GM23338 (cell line): ENCODE measurements around the gene C12orf43. TPM values are rescaled to one million over a fixed set of nuclear protein-coding genes. Genes with fewer than 3 reads are reported as not detected.

Experiments
- ATAC-seq: fragments of 200-7000 bp; cut with Tn5 transposase; 3 replicates; pipeline ENCODE4 v1.9.1; 2020
- DNase-seq: peaks from one replicate; pipeline ENCODE4 v3.0.0-alpha.2; 2015; ENCODE audit warnings: low spot score
- H2AFZ ChIP-seq: fragments of 200-600 bp; sonication (generic); 2 replicates; pipeline ENCODE4 v1.8.0; 2016; ENCODE audit warnings: antibody characterized with exemption, mild to moderate bottlenecking, moderate library complexity
- H3F3A ChIP-seq: fragments of 200-600 bp; sonication (generic); replicated peaks from 2 replicates; pipeline ENCODE4 v1.8.0; 2017; ENCODE audit warnings: antibody characterized with exemption, mixed run types, low read depth
- H3K27ac ChIP-seq: fragments of 200-600 bp; sonication (generic); 2 replicates; pipeline ENCODE4 v1.6.1; 2016; ENCODE audit warnings: low read depth
- H3K27me3 ChIP-seq: fragments of 200-600 bp; sonication (generic); 2 replicates; pipeline ENCODE4 v1.8.0; 2016; ENCODE audit warnings: mild to moderate bottlenecking, mixed run types, moderate library complexity; ENCODE audit not compliant: insufficient read depth
- H3K36me3 ChIP-seq: fragments of 200-600 bp; sonication (generic); 2 replicates; pipeline ENCODE4 v1.8.0; 2016; ENCODE audit warnings: mild to moderate bottlenecking; ENCODE audit not compliant: insufficient read depth
- H3K4me1 ChIP-seq: fragments of 200-600 bp; sonication (generic); 2 replicates; pipeline ENCODE4 v1.8.0; 2016; ENCODE audit warnings: mild to moderate bottlenecking, moderate library complexity; ENCODE audit not compliant: insufficient read depth
- H3K4me2 ChIP-seq: fragments of 200-600 bp; sonication (generic); 2 replicates; pipeline ENCODE4 v1.7.1; 2017; ENCODE audit warnings: mixed run types
- H3K4me3 ChIP-seq: fragments of 200-600 bp; sonication (generic); 2 replicates; pipeline ENCODE4 v1.6.1; 2016; ENCODE audit warnings: mixed run types
- H3K79me2 ChIP-seq: fragments of 200-600 bp; sonication (generic); replicated peaks from 2 replicates; pipeline ENCODE4 v1.8.0; 2017; ENCODE audit warnings: mild to moderate bottlenecking; ENCODE audit not compliant: insufficient read depth
- H3K9me2 ChIP-seq: fragments of 200-600 bp; sonication (generic); 2 replicates; pipeline ENCODE4 v1.8.0; 2017; ENCODE audit not compliant: insufficient read depth
- H4K20me1 ChIP-seq: fragments of 200-600 bp; sonication (generic); replicated peaks from 2 replicates; pipeline ENCODE4 v1.8.0; 2017; ENCODE audit warnings: mild to moderate bottlenecking; ENCODE audit not compliant: insufficient read depth
- H3K27ac Mint-ChIP-seq: 2 replicates; pipeline ENCODE4 v1.8.0; 2020; ENCODE audit warnings: inconsistent platforms, mild to moderate bottlenecking, moderate library complexity, mixed read lengths
- H3K27me3 Mint-ChIP-seq: 3 replicates; pipeline ENCODE4 v1.8.0; 2022; ENCODE audit warnings: low read depth, mild to moderate bottlenecking, moderate library complexity, mixed read lengths, inconsistent platforms; ENCODE audit not compliant: insufficient read depth, poor library complexity
- H3K36me3 Mint-ChIP-seq: 3 replicates; pipeline ENCODE4 v1.8.0; 2021; ENCODE audit warnings: low read depth, mild to moderate bottlenecking, inconsistent platforms, moderate library complexity, mixed read lengths
- H3K4me1 Mint-ChIP-seq: 3 replicates; pipeline ENCODE4 v1.8.0; 2020; ENCODE audit warnings: mild to moderate bottlenecking, inconsistent platforms, mixed read lengths
- H3K4me3 Mint-ChIP-seq: 3 replicates; pipeline ENCODE4 v1.8.0; 2021; ENCODE audit warnings: moderate library complexity, mild to moderate bottlenecking, inconsistent platforms, mixed read lengths
- H3K9me3 Mint-ChIP-seq: 3 replicates; pipeline ENCODE4 v1.8.0; 2020; ENCODE audit warnings: moderate library complexity, mild to moderate bottlenecking, inconsistent platforms, mixed read lengths
- CREB1 ChIP-seq: fragments of 250-450 bp; sonication (Bioruptor Pico); IDR thresholded peaks from 2 replicates; pipeline ENCODE4 v1.5.0; 2020; ENCODE audit warnings: low read depth, mild to moderate bottlenecking, moderate library complexity
- ETS1 ChIP-seq: IDR thresholded peaks from 2 replicates; pipeline ENCODE4 v1.6.1; 2016; ENCODE audit warnings: antibody characterized with exemption
- EZH2 ChIP-seq: fragments of 200-600 bp; sonication (generic); IDR thresholded peaks from one replicate; pipeline ENCODE4 v1.8.0; 2017; ENCODE audit warnings: antibody characterized with exemption, mild to moderate bottlenecking, low read depth; ENCODE audit not compliant: unreplicated experiment
- EZH2phosphoT487 ChIP-seq: fragments of 200-600 bp; sonication (generic); IDR thresholded peaks from one replicate; pipeline ENCODE4 v1.8.1; 2018; ENCODE audit warnings: antibody characterized with exemption; ENCODE audit not compliant: unreplicated experiment
- JUNB ChIP-seq: IDR thresholded peaks from one replicate; pipeline ENCODE4 v1.6.1; 2016; ENCODE audit warnings: antibody characterized with exemption; ENCODE audit not compliant: unreplicated experiment
- NANOG ChIP-seq: IDR thresholded peaks from 2 replicates; pipeline ENCODE4 v1.6.1; 2016; ENCODE audit warnings: antibody characterized with exemption, borderline replicate concordance
- POLR2AphosphoS5 ChIP-seq: IDR thresholded peaks from 2 replicates; pipeline ENCODE4 v1.6.1; 2016; ENCODE audit warnings: antibody characterized with exemption, low read depth
- REST ChIP-seq: IDR thresholded peaks from one replicate; pipeline ENCODE4 v1.6.1; 2018; ENCODE audit warnings: antibody characterized with exemption; ENCODE audit not compliant: unreplicated experiment
- STAT1 ChIP-seq: IDR thresholded peaks from one replicate; pipeline ENCODE4 v1.6.1; 2016; ENCODE audit warnings: antibody characterized with exemption; ENCODE audit not compliant: unreplicated experiment
- ZNF114 ChIP-seq: fragments of 250-450 bp; sonication (Bioruptor Pico); IDR thresholded peaks from 2 replicates; pipeline ENCODE4 v1.5.0; 2020; ENCODE audit warnings: mild to moderate bottlenecking, moderate library complexity
- ZNF331 ChIP-seq: fragments of 250-450 bp; sonication (Bioruptor Pico); IDR thresholded peaks from 2 replicates; pipeline ENCODE4 v1.5.0; 2020; ENCODE audit warnings: low read depth, mild to moderate bottlenecking, moderate library complexity
- ZNF462 ChIP-seq: fragments of 250-450 bp; sonication (Bioruptor Pico); IDR thresholded peaks from 2 replicates; pipeline ENCODE4 v1.5.0; 2020; ENCODE audit warnings: mild to moderate bottlenecking, moderate library complexity
- polyA plus RNA-seq: library from polyadenylated mRNA; unstranded; fragments of >200 nt; fragmentation: Nextera tagmentation; extraction: Ambion mirVana; gene quantifications from 2 replicates; pipeline ENCODE4 v1.2.1, GENCODE V29; 2016
- total RNA-seq: library from RNA; depleted of rRNA; stranded (reverse); fragments of >200 nt; shearing (Covaris generic); gene quantifications from 2 replicates; pipeline ENCODE4 v1.2.3, GENCODE V29; 2014
- TF ChIP-seq, protein P1 (sequence below), 2 experiments: fragments of 200-600 bp in 1 of 2; sonication (generic) in 1 of 2; conservative IDR thresholded peaks; 2 replicates each; pipeline versions ENCODE4 v1.5.1 to v1.6.1; 2016 to 2017; ENCODE audit warnings: antibody characterized with exemption in 2 of 2, low read depth in 2 of 2, mild to moderate bottlenecking in 2 of 2, moderate library complexity in 1 of 2

The C12orf43 gene
- total and polyA plus RNA-seq, 2 experiments from 2014 or later, result 15.2 to 20.7 TPM

- Mint-ChIP-seq H3K27ac (no peak overlapping the region), H3K4me3 (no peak overlapping the region), H3K27me3 (peaks cover 4% of the 10 kb centered on the region), H3K4me1 (no peaks in the 10 kb centered on the region), H3K36me3 (no peaks in the 10 kb centered on the region), H3K9me3 (no peaks in the 10 kb centered on the region)
- no peak overlapping the region for H3K4me2 ChIP-seq
- no peaks in the 10 kb centered on the region for H3K79me2 ChIP-seq
- DNase-seq (no peak), ATAC-seq (no peak)
- H3K27ac ChIP-seq, result no peak overlapping the region
- H2AFZ ChIP-seq, result no peak overlapping the region
- no peaks in the 10 kb centered on the region for H3K4me1 ChIP-seq
- TF ChIP-seq, protein P1, sequence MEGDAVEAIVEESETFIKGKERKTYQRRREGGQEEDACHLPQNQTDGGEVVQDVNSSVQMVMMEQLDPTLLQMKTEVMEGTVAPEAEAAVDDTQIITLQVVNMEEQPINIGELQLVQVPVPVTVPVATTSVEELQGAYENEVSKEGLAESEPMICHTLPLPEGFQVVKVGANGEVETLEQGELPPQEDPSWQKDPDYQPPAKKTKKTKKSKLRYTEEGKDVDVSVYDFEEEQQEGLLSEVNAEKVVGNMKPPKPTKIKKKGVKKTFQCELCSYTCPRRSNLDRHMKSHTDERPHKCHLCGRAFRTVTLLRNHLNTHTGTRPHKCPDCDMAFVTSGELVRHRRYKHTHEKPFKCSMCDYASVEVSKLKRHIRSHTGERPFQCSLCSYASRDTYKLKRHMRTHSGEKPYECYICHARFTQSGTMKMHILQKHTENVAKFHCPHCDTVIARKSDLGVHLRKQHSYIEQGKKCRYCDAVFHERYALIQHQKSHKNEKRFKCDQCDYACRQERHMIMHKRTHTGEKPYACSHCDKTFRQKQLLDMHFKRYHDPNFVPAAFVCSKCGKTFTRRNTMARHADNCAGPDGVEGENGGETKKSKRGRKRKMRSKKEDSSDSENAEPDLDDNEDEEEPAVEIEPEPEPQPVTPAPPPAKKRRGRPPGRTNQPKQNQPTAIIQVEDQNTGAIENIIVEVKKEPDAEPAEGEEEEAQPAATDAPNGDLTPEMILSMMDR (conservative IDR thresholded peaks at IDR 0.05; ENCODE audit: low read depth in 2 of 2), result no peak
- TF ChIP-seq ZNF331, result no peak
- TF ChIP-seq CREB1 (CRISPR knock-in tag), result no peak
- no peak for TF ChIP-seq STAT1
- TF ChIP-seq EZH2, result no peak
- TF ChIP-seq NANOG, result no peak
- no peak for TF ChIP-seq JUNB
- no peak for TF ChIP-seq REST
- TF ChIP-seq ETS1, result no peak
- TF ChIP-seq EZH2phosphoT487, result no peak
- no peak for TF ChIP-seq ZNF114 (CRISPR knock-in tag)
- TF ChIP-seq POLR2AphosphoS5, result no peak
- no peak for TF ChIP-seq ZNF462
- no peaks in the 10 kb centered on the region for H3F3A ChIP-seq
- H3K36me3 ChIP-seq, result no peaks in the 10 kb centered on the region
- H4K20me1 ChIP-seq, result no peaks in the 10 kb centered on the region
- H3K4me3 ChIP-seq, result no peak overlapping the region
- H3K27me3 ChIP-seq, result no peaks in the 10 kb centered on the region
- no peaks in the 10 kb centered on the region for H3K9me2 ChIP-seq
Observed at GRCh38 chr12:121048442-121048841, 32.2 kb upstream of the C12orf43 start.
